GM23338 (cell line): Measurements from ENCODE around the gene RBCK1.

ENCODE experiments used
- CTCF ChIP-seq, 2 experiments: fragments of 200-600 bp in 1 of 2; sonication (generic) in 1 of 2; conservative IDR thresholded peaks; 2 replicates each; pipeline versions ENCODE4 v1.5.1 to v1.6.1; 2016 to 2017; ENCODE audit warnings: antibody characterized with exemption in 2 of 2, low read depth in 2 of 2, mild to moderate bottlenecking in 2 of 2, moderate library complexity in 1 of 2
- EZH2 ChIP-seq: fragments of 200-600 bp; sonication (generic); IDR thresholded peaks from one replicate; pipeline ENCODE4 v1.8.0; 2017; ENCODE audit warnings: antibody characterized with exemption, mild to moderate bottlenecking, low read depth; ENCODE audit not compliant: unreplicated experiment

- TF ChIP-seq EZH2 = no peak
- no peak for TF ChIP-seq CTCF (conservative IDR thresholded peaks at IDR 0.05; ENCODE audit: low read depth in 2 of 2)
Measured at GRCh38 chr20:403582-403957, 4.5 kb upstream of the RBCK1 start.
